ENCODE measurements around the gene SCG2. TPM values are rescaled to one million over a fixed set of nuclear protein-coding genes. Genes with fewer than 3 reads are reported as not detected.

SCG2 gene
- total RNA-seq, 2 donors from 2014 or later = 0.56 to 4.9 TPM

DNA sequence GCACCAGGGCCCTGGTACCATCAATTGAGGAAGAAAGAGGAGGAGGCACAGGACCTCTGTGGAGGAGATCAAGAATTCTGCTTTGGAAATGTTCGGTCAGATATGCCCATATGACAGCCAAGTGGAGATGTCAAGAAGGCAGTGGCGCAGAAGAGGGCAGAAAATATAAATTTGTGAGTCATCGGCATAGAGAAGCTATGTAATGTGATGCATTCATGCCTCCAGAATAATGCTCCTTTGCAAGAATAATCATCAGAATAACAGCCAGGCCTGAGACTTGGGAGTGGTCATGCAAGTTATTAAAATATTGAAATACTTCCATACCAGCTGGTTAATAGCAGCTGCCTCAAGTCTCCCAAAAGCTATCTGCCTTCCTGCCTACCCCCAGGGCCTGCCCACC lies 32.1 kb upstream of the SCG2 start:
- Histone ChIP-seq H3K9me3 (no peaks in the 10 kb centered on the region), H3K4me1 (ENCODE audit: control insufficient read depth in 1 of 2, low read depth in 2 of 2) (no peaks in the 10 kb centered on the region), H3K27me3 (replicated peaks; ENCODE audit: insufficient read depth) (no peaks in the 10 kb centered on the region), H3K36me3 (no peaks in the 10 kb centered on the region), H3K27ac (no peak overlapping the region), H3K4me3 (no peak overlapping the region)
- TF ChIP-seq, protein P1, sequence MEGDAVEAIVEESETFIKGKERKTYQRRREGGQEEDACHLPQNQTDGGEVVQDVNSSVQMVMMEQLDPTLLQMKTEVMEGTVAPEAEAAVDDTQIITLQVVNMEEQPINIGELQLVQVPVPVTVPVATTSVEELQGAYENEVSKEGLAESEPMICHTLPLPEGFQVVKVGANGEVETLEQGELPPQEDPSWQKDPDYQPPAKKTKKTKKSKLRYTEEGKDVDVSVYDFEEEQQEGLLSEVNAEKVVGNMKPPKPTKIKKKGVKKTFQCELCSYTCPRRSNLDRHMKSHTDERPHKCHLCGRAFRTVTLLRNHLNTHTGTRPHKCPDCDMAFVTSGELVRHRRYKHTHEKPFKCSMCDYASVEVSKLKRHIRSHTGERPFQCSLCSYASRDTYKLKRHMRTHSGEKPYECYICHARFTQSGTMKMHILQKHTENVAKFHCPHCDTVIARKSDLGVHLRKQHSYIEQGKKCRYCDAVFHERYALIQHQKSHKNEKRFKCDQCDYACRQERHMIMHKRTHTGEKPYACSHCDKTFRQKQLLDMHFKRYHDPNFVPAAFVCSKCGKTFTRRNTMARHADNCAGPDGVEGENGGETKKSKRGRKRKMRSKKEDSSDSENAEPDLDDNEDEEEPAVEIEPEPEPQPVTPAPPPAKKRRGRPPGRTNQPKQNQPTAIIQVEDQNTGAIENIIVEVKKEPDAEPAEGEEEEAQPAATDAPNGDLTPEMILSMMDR (IDR thresholded peaks at IDR 0.05) = no peak
- ATAC-seq (ENCODE audit: insufficient number of reproducible peaks, low FRiP score, low read depth) = no peak
- no peak for DNase-seq (ENCODE audit: low spot score)

DNA sequence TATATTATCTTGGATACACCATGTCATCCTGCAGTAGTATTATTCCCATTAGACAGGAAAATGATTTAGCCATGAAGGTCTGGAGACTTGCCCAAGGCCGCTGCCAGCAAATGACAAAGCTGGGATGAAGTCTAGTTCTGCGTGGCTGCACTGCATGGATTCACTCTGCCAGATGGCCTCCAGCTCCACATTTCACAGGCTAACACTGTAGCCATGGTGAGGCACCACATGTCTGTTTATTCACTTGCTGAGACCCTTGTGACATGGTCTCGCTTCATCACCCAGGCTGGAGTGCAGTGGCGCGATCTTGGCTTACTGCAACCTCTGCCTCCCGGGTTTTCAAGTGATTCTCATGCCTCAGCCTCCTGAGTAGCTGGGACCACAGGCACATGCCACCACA lies 31.5 kb upstream of the SCG2 start:
- no peak overlapping the region for H3K4me3 ChIP-seq
- H3K27ac ChIP-seq = no peak overlapping the region
- H3K4me1 ChIP-seq (ENCODE audit: control insufficient read depth in 1 of 2, low read depth in 2 of 2) = no peaks in the 10 kb centered on the region
- H3K36me3 ChIP-seq = no peaks in the 10 kb centered on the region
- TF ChIP-seq, protein P1 (IDR thresholded peaks at IDR 0.05) = no peak
- no peaks in the 10 kb centered on the region for H3K9me3 ChIP-seq
- no peaks in the 10 kb centered on the region for H3K27me3 ChIP-seq (replicated peaks; ENCODE audit: insufficient read depth)
- ATAC-seq (ENCODE audit: insufficient number of reproducible peaks, low FRiP score, low read depth) (no peak), DNase-seq (ENCODE audit: low spot score) (no peak)

DNA sequence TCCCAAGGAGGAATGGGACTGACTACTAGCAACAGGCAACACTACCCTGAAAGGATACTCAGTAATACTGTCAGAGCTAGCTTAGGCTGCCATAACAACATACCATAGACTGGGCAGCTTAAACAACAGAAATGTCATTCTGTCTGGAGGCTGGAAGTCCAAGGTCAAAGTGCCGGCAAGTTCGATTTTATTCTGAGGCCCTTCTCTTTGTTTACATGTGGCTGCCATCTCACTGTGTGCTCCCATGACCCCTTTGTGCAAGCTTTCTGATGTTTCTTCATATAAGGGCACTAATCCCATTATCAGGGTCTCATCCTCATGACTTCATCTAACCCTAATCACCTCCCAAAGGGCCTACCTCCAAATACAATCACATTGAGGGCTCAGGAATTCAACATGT lies 30.7 kb upstream of the SCG2 start:
- H3K9me3 ChIP-seq = no peaks in the 10 kb centered on the region
- TF ChIP-seq, protein P1 (IDR thresholded peaks at IDR 0.05) = no peak
- no peaks in the 10 kb centered on the region for H3K27me3 ChIP-seq (replicated peaks; ENCODE audit: insufficient read depth)
- DNase-seq (ENCODE audit: low spot score) (no peak), ATAC-seq (ENCODE audit: insufficient number of reproducible peaks, low FRiP score, low read depth) (no peak)
- no peak overlapping the region for H3K27ac ChIP-seq
- H3K4me3 ChIP-seq = no peak overlapping the region
- no peaks in the 10 kb centered on the region for H3K4me1 ChIP-seq (ENCODE audit: control insufficient read depth in 1 of 2, low read depth in 2 of 2)
- H3K36me3 ChIP-seq = no peaks in the 10 kb centered on the region

DNA sequence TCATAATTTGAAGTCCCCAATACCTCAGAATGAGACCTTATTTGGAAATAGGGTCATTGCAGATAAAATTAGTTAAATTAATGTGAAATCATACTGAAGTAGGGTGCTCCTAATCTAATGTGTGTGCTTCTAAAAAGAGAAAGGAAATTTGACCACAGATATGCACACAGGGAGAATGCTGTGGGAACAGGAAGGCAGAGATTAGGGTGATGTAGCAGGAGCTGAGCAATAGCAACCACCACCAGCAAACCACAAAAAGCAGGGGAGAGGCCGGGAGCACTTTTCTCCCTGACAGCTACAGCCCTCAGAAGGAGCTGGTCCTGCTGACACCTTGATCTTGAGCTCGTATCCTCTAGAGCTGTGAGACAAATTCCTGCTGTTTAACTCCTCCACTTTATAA lies 24.6 kb upstream of the SCG2 start:
- H3K9me3 ChIP-seq = no peaks in the 10 kb centered on the region
- H3K4me1 ChIP-seq (ENCODE audit: control insufficient read depth in 1 of 2, low read depth in 2 of 2) = no peaks in the 10 kb centered on the region
- H3K36me3 ChIP-seq = no peaks in the 10 kb centered on the region
- no peak overlapping the region for H3K4me3 ChIP-seq
- H3K27ac ChIP-seq = no peak overlapping the region
- TF ChIP-seq, protein P1 (IDR thresholded peaks at IDR 0.05) = no peak
- DNase-seq (ENCODE audit: low spot score) (no peak), ATAC-seq (ENCODE audit: insufficient number of reproducible peaks, low FRiP score, low read depth) (no peak)
- H3K27me3 ChIP-seq (replicated peaks; ENCODE audit: insufficient read depth) = no peaks in the 10 kb centered on the region

DNA sequence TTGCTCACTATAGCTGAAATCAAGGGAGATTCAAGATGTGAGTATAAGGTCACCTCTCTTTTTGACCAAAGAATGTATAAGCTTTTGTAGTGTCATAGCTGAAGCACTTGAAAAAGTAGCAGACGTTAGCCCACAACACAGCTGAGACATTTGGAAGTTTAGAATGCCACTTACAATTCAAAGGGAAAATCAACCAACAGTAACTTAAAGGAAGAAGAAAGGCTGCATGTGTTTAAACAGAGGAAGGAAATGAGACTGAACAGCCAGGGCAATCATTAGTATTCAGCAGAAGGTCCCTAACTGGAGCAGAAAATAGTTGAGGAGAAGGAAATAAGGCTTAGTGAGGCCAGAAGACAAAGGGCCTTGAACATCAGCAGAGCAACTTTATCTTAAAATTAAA lies 23.5 kb upstream of the SCG2 start:
- H3K36me3 ChIP-seq = no peaks in the 10 kb centered on the region
- no peaks in the 10 kb centered on the region for H3K9me3 ChIP-seq
- DNase-seq (ENCODE audit: low spot score) (no peak), ATAC-seq (ENCODE audit: insufficient number of reproducible peaks, low FRiP score, low read depth) (no peak)
- H3K27ac ChIP-seq = no peak overlapping the region
- no peaks in the 10 kb centered on the region for H3K27me3 ChIP-seq (replicated peaks; ENCODE audit: insufficient read depth)
- H3K4me1 ChIP-seq (ENCODE audit: control insufficient read depth in 1 of 2, low read depth in 2 of 2) = no peaks in the 10 kb centered on the region
- H3K4me3 ChIP-seq = no peak overlapping the region
- TF ChIP-seq, protein P1 (IDR thresholded peaks at IDR 0.05) = no peak

Data from thoracic aorta (tissue), 2 donors.